COLO668 (cell line): ENCODE data around the gene CYP46A1.

Experiments
- DNase-seq: peaks from one replicate; lab custom pipeline; 2025; ENCODE audit not compliant: unreplicated experiment; lab: John Stamatoyannopoulos, UW

CYP46A1 gene

GRCh38 chr14:99774556-99775307 is 90.6 kb downstream of the CYP46A1 start:
- DNase-seq, result no peak

- DNase-seq, result no peak
Observed at GRCh38 chr14:99775351-99775750, 91.3 kb downstream of the CYP46A1 start.
